IPS-20b (cell line): ENCODE results near the gene WHRN.

Experiments used
- H3K27ac ChIP-seq: one replicate; pipeline ENCODE4 v1.5.1; 2013; ENCODE audit warnings: low read length
- H3K27me3 ChIP-seq: 2 replicates; pipeline ENCODE4 v1.6.1; 2013; ENCODE audit warnings: mild to moderate bottlenecking, low read length, inconsistent platforms; ENCODE audit not compliant: insufficient read depth
- H3K36me3 ChIP-seq: 2 replicates; pipeline ENCODE4 v1.6.1; 2013; ENCODE audit warnings: low read depth, mild to moderate bottlenecking, inconsistent platforms, low read length, moderate library complexity; ENCODE audit not compliant: insufficient read depth
- H3K4me1 ChIP-seq: 2 replicates; pipeline ENCODE4 v1.6.1; 2013; ENCODE audit warnings: mild to moderate bottlenecking, control low read depth, inconsistent platforms, low read length, moderate library complexity; ENCODE audit not compliant: insufficient read depth
- H3K4me3 ChIP-seq: 2 replicates; pipeline ENCODE4 v1.5.1; 2013; ENCODE audit warnings: mild to moderate bottlenecking, low read length, inconsistent platforms
- H3K9ac ChIP-seq: 2 replicates; pipeline ENCODE4 v1.6.1; 2013; ENCODE audit warnings: low read depth, mild to moderate bottlenecking, inconsistent platforms, low read length, moderate library complexity
- H3K9me3 ChIP-seq: 2 replicates; pipeline ENCODE4 v1.6.1; 2013; ENCODE audit warnings: mild to moderate bottlenecking, low read depth, low read length, inconsistent platforms; ENCODE audit not compliant: insufficient read depth

Gene WHRN

DNA sequence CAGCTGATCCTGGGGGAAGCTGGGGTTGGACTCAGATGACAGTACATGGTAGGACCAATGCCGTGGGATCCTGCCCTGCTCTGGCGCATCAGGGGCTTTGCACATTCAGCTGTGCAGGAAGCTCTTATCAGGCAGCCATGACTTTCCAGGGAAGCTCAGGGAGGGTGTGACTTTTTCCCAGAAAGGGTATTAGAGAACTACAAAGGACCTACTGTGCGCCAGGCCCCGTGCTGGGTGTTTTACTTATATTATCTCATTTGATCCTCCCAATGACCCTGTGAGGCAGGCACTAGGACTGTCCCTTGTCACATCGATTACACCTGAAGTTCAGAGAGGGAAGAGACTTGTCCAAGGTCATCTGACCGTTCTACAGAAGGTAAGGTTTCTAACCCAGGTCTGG lies 93.8 kb downstream of the WHRN start:
- H3K4me1 ChIP-seq: peaks cover 19% of the 10 kb centered on the region; the same call in 1 of the 2 replicates
- no peaks in the 10 kb centered on the region for H3K36me3 ChIP-seq
- H3K27me3 ChIP-seq: no peaks in the 10 kb centered on the region
- no peak overlapping the region for H3K27ac ChIP-seq
- no peak overlapping the region for H3K4me3 ChIP-seq
- no peaks in the 10 kb centered on the region for H3K9me3 ChIP-seq
- H3K9ac ChIP-seq: no peak overlapping the region

DNA sequence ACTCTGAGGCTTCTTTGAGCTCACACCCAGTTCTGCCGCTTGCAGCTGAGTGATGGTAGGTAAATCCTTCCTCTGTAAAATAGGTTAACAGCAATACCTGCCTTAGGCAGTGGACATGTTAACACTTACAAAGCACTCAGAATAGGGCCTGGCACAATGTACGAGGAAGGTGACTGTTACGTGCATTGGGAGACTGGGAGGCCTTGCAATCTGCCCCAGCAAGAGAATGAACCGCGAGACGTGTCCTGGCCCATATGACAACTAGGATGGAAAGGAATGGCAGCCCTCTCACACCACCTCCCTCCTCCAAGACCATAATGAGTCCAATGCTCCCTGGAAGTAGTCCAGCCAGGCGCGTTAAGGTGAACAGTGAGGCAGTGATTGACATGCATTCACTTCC lies 94.4 kb downstream of the WHRN start:
- H3K4me1 ChIP-seq: peaks cover 19% of the 10 kb centered on the region; the same call in 1 of the 2 replicates
- H3K27me3 ChIP-seq: no peaks in the 10 kb centered on the region
- no peak overlapping the region for H3K9ac ChIP-seq
- no peak overlapping the region for H3K4me3 ChIP-seq
- H3K9me3 ChIP-seq: no peaks in the 10 kb centered on the region
- H3K27ac ChIP-seq: no peak overlapping the region
- H3K36me3 ChIP-seq: no peaks in the 10 kb centered on the region

DNA sequence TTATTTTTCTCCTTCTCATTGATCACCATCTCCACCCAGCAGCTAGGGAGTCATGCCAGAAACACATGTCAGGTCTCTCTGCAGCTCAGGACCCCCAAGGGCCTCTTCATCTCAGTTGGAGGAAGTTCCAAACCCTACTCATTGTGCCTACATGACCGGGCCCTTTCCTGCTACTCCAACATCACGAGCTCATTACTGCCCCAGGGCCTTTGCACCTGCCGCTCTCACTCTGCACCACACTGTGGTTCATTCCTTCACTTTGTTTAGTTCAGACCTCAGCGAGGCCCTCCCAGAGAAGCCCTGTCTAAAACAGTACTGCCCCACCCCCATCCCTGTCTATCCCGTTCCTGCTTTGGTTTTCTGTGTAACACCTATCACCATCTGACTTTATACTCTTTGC lies 95.4 kb downstream of the WHRN start:
- H3K9ac ChIP-seq: no peak overlapping the region
- peaks cover 19% of the 10 kb centered on the region; the same call in 1 of the 2 replicates for H3K4me1 ChIP-seq
- H3K27ac ChIP-seq: no peak overlapping the region
- H3K36me3 ChIP-seq: no peaks in the 10 kb centered on the region
- no peak overlapping the region for H3K4me3 ChIP-seq
- H3K9me3 ChIP-seq: no peaks in the 10 kb centered on the region
- H3K27me3 ChIP-seq: no peaks in the 10 kb centered on the region

DNA sequence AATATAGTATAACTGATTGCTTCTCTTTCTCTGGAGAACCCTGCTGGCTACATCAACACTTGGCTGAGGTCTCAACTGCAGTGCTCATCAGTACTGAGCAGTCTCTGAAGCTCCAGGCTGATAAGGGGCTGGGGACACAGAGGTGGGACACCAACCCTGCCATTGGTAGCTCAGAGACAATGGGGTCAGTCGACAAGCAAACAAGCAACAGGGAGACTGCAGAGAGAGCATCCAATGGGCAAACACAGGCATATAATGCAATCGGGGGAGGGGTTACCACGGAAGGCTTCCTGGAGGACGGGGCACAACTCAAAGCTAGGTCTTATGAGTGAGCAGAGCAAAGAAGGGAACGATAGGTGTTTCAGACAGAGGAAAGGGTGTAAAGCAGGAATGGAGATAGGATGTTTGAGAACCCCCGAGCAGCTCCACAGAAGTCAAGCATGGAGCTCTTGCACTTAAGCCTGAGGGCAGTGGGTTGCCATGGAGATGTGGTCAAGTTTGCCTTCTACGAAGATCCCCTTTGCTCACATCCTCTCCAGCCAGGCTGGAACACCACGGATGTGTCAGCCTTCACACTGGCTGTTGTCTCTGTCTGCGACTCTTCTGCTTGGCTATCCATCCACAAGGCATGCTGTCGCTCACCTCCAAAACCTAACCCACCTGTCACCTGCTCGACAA lies 96.0 kb downstream of the WHRN start:
- Histone ChIP-seq H3K27me3 (no peaks in the 10 kb centered on the region), H3K36me3 (no peaks in the 10 kb centered on the region), H3K9me3 (no peaks in the 10 kb centered on the region), H3K4me3 (no peak overlapping the region), H3K4me1 (peaks cover 17% of the 10 kb centered on the region; the same call in 1 of the 2 replicates), H3K27ac (no peak overlapping the region), H3K9ac (no peak overlapping the region)

DNA sequence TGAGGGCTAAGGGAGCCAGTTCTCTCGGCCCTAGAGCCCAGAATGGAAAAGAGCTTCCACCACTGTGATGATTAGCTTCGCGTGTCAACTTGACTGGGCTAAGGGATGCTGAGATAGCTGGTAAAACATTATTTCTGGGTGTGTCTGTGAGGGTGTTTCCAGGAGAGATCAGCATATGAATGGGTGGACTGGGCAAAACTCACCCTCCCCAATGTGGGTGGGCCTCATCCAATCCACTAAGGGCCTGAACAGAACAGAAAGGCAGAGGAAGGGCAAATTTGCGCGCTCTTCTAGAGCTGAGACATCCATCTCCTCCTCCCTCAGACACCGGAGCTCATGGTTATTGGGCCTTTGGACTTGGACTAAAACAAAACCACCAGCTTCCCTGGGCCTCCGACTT lies 96.6 kb downstream of the WHRN start:
- Histone ChIP-seq H3K27me3 (no peaks in the 10 kb centered on the region), H3K4me3 (no peak overlapping the region), H3K36me3 (no peaks in the 10 kb centered on the region), H3K9me3 (no peaks in the 10 kb centered on the region), H3K9ac (no peak overlapping the region), H3K27ac (no peak overlapping the region), H3K4me1 (peaks cover 11% of the 10 kb centered on the region; the same call in 1 of the 2 replicates)

DNA sequence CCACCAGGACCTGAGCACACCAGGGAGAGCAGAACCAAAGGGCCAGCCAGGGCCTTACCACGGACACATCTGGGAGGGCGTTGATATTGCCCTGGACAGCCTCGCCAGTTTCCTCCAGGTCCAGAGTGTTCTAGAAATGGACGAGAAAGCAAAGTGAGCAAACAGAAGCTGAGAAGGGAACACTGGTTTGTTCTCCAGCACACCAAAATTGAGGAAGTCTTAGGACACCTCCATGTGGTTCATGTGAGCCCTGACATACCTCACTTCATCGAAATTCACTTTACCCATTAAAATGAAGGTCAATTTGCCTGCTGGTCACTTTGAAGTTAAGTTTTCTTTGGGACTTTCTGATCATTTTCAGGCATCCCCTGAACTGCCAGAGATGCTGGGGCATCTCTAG lies 97.4 kb downstream of the WHRN start:
- Histone ChIP-seq H3K27me3 (no peaks in the 10 kb centered on the region), H3K4me1 (peaks cover 9% of the 10 kb centered on the region; the same call in 1 of the 2 replicates)

DNA sequence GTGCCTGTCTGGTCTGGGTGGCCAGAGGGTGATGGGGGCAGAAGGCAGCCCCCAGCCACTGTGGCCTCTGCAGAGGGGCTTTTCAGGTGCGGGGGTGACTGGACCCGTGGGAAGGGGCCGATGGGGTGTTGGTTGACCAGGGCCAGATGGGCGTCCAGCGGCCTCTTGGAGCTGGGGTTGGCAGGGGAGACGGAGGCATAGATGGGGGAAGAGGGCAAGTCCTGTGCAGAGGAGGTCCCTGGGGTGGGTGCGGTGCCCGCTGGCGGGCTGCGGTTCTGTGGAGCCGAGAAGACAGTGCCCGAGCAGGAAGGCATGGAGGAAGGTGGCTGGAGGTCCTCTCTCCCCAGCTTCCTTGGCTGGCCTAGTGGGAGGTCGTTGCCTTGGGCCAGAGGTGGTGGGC lies 98.8 kb downstream of the WHRN start:
- Histone ChIP-seq H3K4me3 (no peak overlapping the region), H3K27ac (no peak overlapping the region), H3K27me3 (no peaks in the 10 kb centered on the region), H3K9me3 (no peaks in the 10 kb centered on the region), H3K9ac (no peak overlapping the region), H3K36me3 (no peaks in the 10 kb centered on the region), H3K4me1 (peaks cover 9% of the 10 kb centered on the region; the same call in 1 of the 2 replicates)

More for the DNA sequence above, 97.4 kb downstream of the WHRN start:
- Histone ChIP-seq H3K27ac (no peak overlapping the region), H3K4me3 (no peak overlapping the region), H3K36me3 (no peaks in the 10 kb centered on the region), H3K9me3 (no peaks in the 10 kb centered on the region), H3K9ac (no peak overlapping the region)

DNA sequence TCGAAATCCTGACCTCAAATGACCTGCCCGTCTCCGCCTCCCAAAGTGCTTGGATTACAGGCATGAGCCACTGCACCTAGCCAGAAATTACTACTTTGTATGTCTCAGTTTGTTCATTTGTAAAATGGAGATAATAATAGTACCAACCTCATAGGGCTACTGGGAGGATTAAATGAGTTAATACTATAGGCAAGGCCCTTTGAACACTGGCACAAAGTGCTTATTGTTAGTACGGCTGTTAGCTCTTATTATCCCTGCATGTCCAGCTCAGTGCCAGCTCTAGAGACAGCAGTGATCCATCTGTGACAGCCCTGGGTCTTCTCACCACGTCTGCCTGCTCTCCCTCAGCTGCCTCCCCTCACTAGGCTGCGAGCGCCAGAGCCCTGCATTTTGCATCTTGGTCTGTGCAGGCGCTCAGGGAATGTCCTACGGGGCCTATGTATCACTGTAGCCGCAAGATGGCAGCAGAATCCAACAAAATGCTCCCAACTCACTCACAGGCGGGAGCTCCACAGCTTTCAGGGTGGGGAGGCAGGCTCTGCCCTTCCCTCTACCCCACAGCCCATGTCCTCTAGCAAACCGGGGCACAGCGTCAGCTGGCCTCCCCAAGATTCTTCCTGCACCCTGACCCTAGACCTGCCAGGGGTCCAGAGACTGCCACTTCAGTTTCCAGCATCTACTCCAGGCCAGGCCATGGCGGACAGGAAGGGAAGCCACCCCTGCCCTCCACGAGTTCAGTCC lies 99.8 kb downstream of the WHRN start:
- Histone ChIP-seq H3K27me3 (no peaks in the 10 kb centered on the region), H3K4me3 (no peak overlapping the region), H3K9me3 (no peaks in the 10 kb centered on the region), H3K9ac (no peak overlapping the region), H3K4me1 (peaks cover 9% of the 10 kb centered on the region; the same call in 1 of the 2 replicates), H3K27ac (no peak overlapping the region), H3K36me3 (no peaks in the 10 kb centered on the region)

DNA sequence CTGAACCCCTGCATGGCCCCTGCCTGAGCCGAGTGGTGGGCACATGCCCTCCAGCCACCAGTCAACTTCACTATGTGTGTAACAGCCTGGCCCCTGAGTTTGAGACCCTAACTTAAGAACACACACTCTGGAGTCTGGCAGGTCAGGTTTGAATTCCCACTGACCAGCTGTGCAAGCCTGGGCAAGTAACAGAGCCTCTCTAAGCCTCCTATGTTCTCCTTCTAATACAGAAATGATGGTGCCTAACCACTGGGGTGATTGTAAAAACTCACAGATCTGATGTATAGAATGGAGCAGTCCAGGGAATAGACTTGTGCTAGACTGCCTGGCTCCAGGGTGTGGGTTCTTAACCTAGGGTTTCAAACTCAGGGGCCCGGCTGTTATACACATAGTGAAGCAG lies 100.7 kb downstream of the WHRN start:
- peaks cover 9% of the 10 kb centered on the region; the same call in 1 of the 2 replicates for H3K4me1 ChIP-seq
- no peak overlapping the region for H3K9ac ChIP-seq
- H3K27ac ChIP-seq: no peak overlapping the region
- H3K9me3 ChIP-seq: no peaks in the 10 kb centered on the region
- H3K4me3 ChIP-seq: no peak overlapping the region
- no peaks in the 10 kb centered on the region for H3K27me3 ChIP-seq
- no peaks in the 10 kb centered on the region for H3K36me3 ChIP-seq

DNA sequence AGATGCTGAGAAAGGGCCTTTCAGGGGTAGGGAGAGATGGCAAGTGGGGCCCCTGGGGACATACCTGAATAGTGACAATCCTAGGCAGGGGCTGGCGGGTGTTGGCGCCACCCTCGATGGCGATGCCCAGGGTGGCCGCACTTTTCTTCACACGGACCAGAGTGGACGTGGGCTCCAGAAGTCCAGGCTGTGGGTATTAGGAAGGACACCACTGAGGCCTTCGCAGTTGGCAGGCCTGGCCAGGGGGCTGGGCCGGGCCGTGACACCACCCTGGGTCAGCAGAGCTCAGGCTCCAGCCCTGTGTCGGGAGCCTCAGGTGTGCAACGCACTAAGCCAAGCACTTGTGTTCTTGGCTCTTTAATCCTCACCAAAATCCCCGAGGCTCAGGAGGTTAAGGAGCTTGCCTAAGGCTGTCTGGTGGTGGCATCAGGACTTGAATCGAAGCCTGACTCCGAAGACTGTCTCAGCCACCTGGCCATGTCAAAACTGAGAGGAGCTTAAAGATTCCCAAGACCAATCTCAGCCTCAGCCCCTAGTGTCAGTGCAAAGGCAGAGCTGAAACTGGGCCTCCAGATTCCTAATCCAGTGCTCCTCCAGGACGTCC lies 102.0 kb downstream of the WHRN start:
- H3K9ac ChIP-seq: no peak overlapping the region
- H3K4me3 ChIP-seq: no peak overlapping the region
- no peaks in the 10 kb centered on the region; the same call in 1 of the 2 replicates for H3K4me1 ChIP-seq
- H3K27ac ChIP-seq: no peak overlapping the region
- H3K9me3 ChIP-seq: no peaks in the 10 kb centered on the region
- H3K36me3 ChIP-seq: no peaks in the 10 kb centered on the region
- no peaks in the 10 kb centered on the region for H3K27me3 ChIP-seq

DNA sequence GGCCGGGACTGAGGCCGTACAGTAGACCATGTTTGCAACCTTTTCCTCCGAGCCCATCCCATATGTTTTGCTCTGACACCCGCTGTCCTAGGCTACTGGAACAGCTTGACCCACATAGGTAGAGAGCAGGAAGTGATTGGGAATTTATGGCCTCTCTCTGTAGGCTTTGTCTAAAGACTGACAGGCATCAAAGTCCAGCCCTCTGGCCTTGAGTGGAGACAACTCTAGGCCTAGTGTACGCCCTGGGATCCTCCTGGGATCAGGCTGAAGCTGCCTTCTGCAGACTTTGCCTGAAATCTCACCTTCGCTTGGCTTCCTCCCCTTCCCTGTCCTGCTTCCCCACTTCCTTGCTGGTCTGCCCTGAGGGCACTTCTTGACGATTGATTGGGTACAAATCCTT lies 103.9 kb downstream of the WHRN start:
- no peak overlapping the region for H3K9ac ChIP-seq
- H3K27ac ChIP-seq: no peak overlapping the region
- H3K4me1 ChIP-seq: peaks cover 9% of the 10 kb centered on the region; the same call in 1 of the 2 replicates
- no peak overlapping the region for H3K4me3 ChIP-seq
- no peaks in the 10 kb centered on the region for H3K27me3 ChIP-seq
- no peaks in the 10 kb centered on the region for H3K36me3 ChIP-seq
- H3K9me3 ChIP-seq: no peaks in the 10 kb centered on the region
